K562 (cell line): ENCODE measurements around the gene SDC3. TPM values are rescaled to one million over a fixed set of nuclear protein-coding genes. Genes with fewer than 3 reads are reported as not detected.

Experiments used
- ASH1L ChIP-seq: fragments of 450-650 bp; IDR thresholded peaks from 2 replicates; pipeline ENCODE4 v1.6.1; 2018; ENCODE audit warnings: borderline replicate concordance, mild to moderate bottlenecking, low read depth; ENCODE audit not compliant: partially characterized antibody
- BRF1 ChIP-seq: IDR thresholded peaks from 3 replicates; pipeline ENCODE4 v1.6.1; 2011; ENCODE audit warnings: borderline replicate concordance, mild to moderate bottlenecking; ENCODE audit not compliant: insufficient read length; ENCODE audit errors: extremely low read depth
- CBFA2T3 ChIP-seq: fragments of 450-650 bp; IDR thresholded peaks from 2 replicates; pipeline ENCODE4 v1.6.1; 2017
- CCNT2 ChIP-seq: IDR thresholded peaks from 2 replicates; pipeline ENCODE4 v1.6.1; 2011; ENCODE audit warnings: borderline replicate concordance, low read depth, mild to moderate bottlenecking, moderate library complexity, mixed read lengths, low read length; ENCODE audit not compliant: insufficient read length; ENCODE audit errors: extremely low read depth
- CREBBP ChIP-seq: IDR thresholded peaks from one replicate; pipeline ENCODE4 v1.6.1; 2012; ENCODE audit warnings: low read depth, mild to moderate bottlenecking, control low read depth, inconsistent platforms, low read length
- ELK3 ChIP-seq: fragments of 450-650 bp; formaldehyde crosslinking; IDR thresholded peaks from 2 replicates; pipeline ENCODE4 v1.4.0; 2020; ENCODE audit warnings: mild to moderate bottlenecking
- FOXA1 ChIP-seq: fragments of 450-650 bp; IDR thresholded peaks from 2 replicates; pipeline ENCODE4 v1.6.1; 2016; ENCODE audit warnings: mild to moderate bottlenecking, borderline replicate concordance
- MNT ChIP-seq, 2 experiments: fragments of 450-650 bp; conservative IDR thresholded peaks; 2 replicates each; pipeline ENCODE4 v1.6.1; 2017; ENCODE audit warnings: mild to moderate bottlenecking in 2 of 2, moderate library complexity in 2 of 2
- NFRKB ChIP-seq: fragments of 450-650 bp; IDR thresholded peaks from 2 replicates; pipeline ENCODE4 v1.6.1; 2016; ENCODE audit warnings: low read depth
- RBFOX2 ChIP-seq: fragments of 200-400 bp; formaldehyde crosslinking; IDR thresholded peaks from 2 replicates; pipeline ENCODE4 v1.6.1; 2017; ENCODE audit warnings: low read depth, mild to moderate bottlenecking, low read length, moderate library complexity
- RBM25 ChIP-seq: fragments of 200-400 bp; formaldehyde crosslinking; IDR thresholded peaks from 2 replicates; pipeline ENCODE4 v1.6.1; 2018; ENCODE audit warnings: low read length, low read depth, moderate library complexity; ENCODE audit not compliant: severe bottlenecking
- TAF1 ChIP-seq: IDR thresholded peaks from 2 replicates; pipeline ENCODE4 v1.6.1; 2011; ENCODE audit warnings: mild to moderate bottlenecking, low read length, moderate library complexity; ENCODE audit not compliant: insufficient read depth, control insufficient read depth, severe bottlenecking; ENCODE audit errors: extremely low read depth
- THRB ChIP-seq: fragments of 450-650 bp; formaldehyde crosslinking; conservative IDR thresholded peaks from 2 replicates; pipeline ENCODE4 v1.4.0; 2022; ENCODE audit warnings: mild to moderate bottlenecking, missing genetic modification characterization
- ZBTB11 ChIP-seq, 3 experiments: fragments of 200-800 bp in 1 of 3; fragments of 250-450 bp in 1 of 3; fragments of 450-650 bp in 1 of 3; sonication (Bioruptor Pico) in 1 of 3; sonication (Bioruptor generic) in 1 of 3; formaldehyde crosslinking in 1 of 3; IDR thresholded peaks; 2 replicates each; pipeline versions ENCODE4 v1.6.1 to v1.8.0; 2016 to 2022; ENCODE audit warnings: mild to moderate bottlenecking in 2 of 3, missing genetic modification characterization in 2 of 3, missing compliant biosample characterization in 1 of 3, moderate library complexity in 1 of 3
- ZNF143 ChIP-seq: sonication (generic); formaldehyde crosslinking; IDR thresholded peaks from 2 replicates; pipeline ENCODE4 v1.9.0; 2022; ENCODE audit warnings: mild to moderate bottlenecking, missing genetic modification reagents
- ZNF24 ChIP-seq: fragments of 450-650 bp; IDR thresholded peaks from 2 replicates; pipeline ENCODE4 v1.6.1; 2016
- ZNF449 ChIP-seq: fragments of 250-450 bp; sonication (Bioruptor Pico); IDR thresholded peaks from 2 replicates; pipeline ENCODE4 v1.8.0; 2022; ENCODE audit warnings: moderate library complexity, mild to moderate bottlenecking, inconsistent platforms
- polyA plus RNA-seq, 8 experiments: library from polyadenylated mRNA; depleted of rRNA in 4 of 8; stranded (reverse) in 5 of 8; unstranded in 3 of 8; fragments of >200 nt; fragmentation: Nextera tagmentation in 2 of 8; fragmentation: Illumina TruSeq in 1 of 8; extraction: Ambion mirVana in 2 of 8; extraction: Trizol in 1 of 8; gene quantifications; 2 replicates each; pipeline versions ENCODE4 v1.2.1 to v1.2.3, GENCODE V29; 2011 to 2014; ENCODE audit warnings: inconsistent platforms in 1 of 8, missing spikeins in 1 of 8
- total RNA-seq, 7 experiments: library from RNA; depleted of rRNA in 6 of 7; stranded (reverse); fragments of >200 nt in 6 of 7; fragmentation: Illumina TruSeq in 2 of 7; extraction: Trizol in 2 of 7; gene quantifications; 2 replicates each; pipeline versions ENCODE4 v1.2.1 to v1.2.3, GENCODE V29; 2011 to 2021; ENCODE audit warnings: low replicate concordance in 1 of 7

The SDC3 gene
- total and polyA plus RNA-seq, 9 of the 15 experiments (the other 6 are each of a cell fraction or from before 2014, with no cell fraction given), result 0.38 to 44.1 (median 12.1) TPM

GRCh38 chr1:30823969-30824735 is 84.4 kb downstream of the SDC3 start (continued):
- TF ChIP-seq NFRKB (0 out of 2 replicates have a peak, but pooled peaks have one; percentile 26), TAF1 (peak; percentile 56), MNT (conservative IDR thresholded peaks at IDR 0.05) (peak in 1 of 2 experiments; percentile 85; a peak in 2 of 4 replicates), ZNF24 (peak; percentile 68; the same call in 1 of the 2 replicates), FOXA1 (no peak), RBM25 (peak; percentile 97), ZBTB11 (CRISPR knock-in tag; IDR thresholded peaks at IDR 0.05) (peak in 1 of 3 experiments; percentile 63; a peak in 2 of 6 replicates), RBFOX2 (peak; percentile 88), THRB (CRISPR knock-in tag) (peak; percentile 91), ZNF143 (CRISPR knock-in tag) (no peak), ASH1L (peak; percentile 66), CBFA2T3 (peak; percentile 31; the same call in 1 of the 2 replicates), ELK3 (no peak), ZNF449 (no peak), BRF1 (no peak), CCNT2 (peak; percentile 75), CREBBP (no peak)
